Breast epithelium (tissue), 3 donors: Measurements from ENCODE around the gene TOGARAM1.

Experiments used
- POLR2A ChIP-seq: fragments of 450-650 bp; IDR thresholded peaks from one replicate; pipeline ENCODE4 v1.6.1; 2016; ENCODE audit warnings: antibody characterized with exemption, mild to moderate bottlenecking, moderate library complexity
- POLR2AphosphoS5 ChIP-seq, 3 donors: sonication (generic); formaldehyde crosslinking; IDR thresholded peaks; one replicate each; pipeline ENCODE4 v1.6.1; 2017; ENCODE audit warnings: antibody characterized with exemption in 3 of 3
- TF ChIP-seq, protein P1 (sequence below), 3 donors: fragments of 450-650 bp; IDR thresholded peaks; one replicate each; pipeline ENCODE4 v1.5.1; 2016 to 2017; ENCODE audit warnings: antibody characterized with exemption in 3 of 3, mild to moderate bottlenecking in 3 of 3, moderate library complexity in 3 of 3

DNA sequence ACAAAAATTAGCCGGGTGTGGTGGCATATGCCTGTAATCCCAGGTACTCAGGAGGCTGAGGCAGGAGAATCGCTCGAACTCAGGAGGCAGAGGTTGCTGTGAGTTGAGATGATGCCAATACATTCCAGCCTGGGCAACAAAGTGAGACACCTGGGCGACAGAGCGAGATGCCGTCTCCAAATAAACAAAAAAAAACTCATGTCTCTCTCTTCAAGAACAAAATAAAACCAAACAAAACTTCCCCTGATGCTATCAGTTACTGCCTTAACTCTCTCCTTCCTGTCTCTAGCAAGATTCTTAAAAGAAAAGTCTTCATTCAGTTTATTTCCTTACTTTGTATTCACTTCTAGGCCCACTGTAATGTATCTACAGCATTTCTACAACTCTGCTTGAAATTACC lies 21.0 kb upstream of the TOGARAM1 start:
- TF ChIP-seq, protein P1, sequence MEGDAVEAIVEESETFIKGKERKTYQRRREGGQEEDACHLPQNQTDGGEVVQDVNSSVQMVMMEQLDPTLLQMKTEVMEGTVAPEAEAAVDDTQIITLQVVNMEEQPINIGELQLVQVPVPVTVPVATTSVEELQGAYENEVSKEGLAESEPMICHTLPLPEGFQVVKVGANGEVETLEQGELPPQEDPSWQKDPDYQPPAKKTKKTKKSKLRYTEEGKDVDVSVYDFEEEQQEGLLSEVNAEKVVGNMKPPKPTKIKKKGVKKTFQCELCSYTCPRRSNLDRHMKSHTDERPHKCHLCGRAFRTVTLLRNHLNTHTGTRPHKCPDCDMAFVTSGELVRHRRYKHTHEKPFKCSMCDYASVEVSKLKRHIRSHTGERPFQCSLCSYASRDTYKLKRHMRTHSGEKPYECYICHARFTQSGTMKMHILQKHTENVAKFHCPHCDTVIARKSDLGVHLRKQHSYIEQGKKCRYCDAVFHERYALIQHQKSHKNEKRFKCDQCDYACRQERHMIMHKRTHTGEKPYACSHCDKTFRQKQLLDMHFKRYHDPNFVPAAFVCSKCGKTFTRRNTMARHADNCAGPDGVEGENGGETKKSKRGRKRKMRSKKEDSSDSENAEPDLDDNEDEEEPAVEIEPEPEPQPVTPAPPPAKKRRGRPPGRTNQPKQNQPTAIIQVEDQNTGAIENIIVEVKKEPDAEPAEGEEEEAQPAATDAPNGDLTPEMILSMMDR (IDR thresholded peaks at IDR 0.05), result no peak
- TF ChIP-seq POLR2A (no peak), POLR2AphosphoS5 (IDR thresholded peaks at IDR 0.05) (no peak)
